BLaER1 (cell line): Measurements from ENCODE around the gene CPM.
A peak's percentile ranks its signal among the peaks of the same experiment; 100 is the strongest.
"Not testable (repeated sequence)": the region's sequence is repeated elsewhere in the genome, so short reads cannot be mapped to it uniquely, and the experiment has no call there.

ENCODE experiments used
- H3K27ac ChIP-seq: shearing (Covaris generic); formaldehyde crosslinking; 2 replicates; pipeline ENCODE4 v1.8.1; 2022
- H3K27me3 ChIP-seq: shearing (Covaris generic); formaldehyde crosslinking; 2 replicates; pipeline ENCODE4 v1.8.1; 2022
- H3K36me3 ChIP-seq: shearing (Covaris generic); formaldehyde crosslinking; 2 replicates; pipeline ENCODE4 v1.8.1; 2022
- H3K4me1 ChIP-seq: shearing (Covaris generic); formaldehyde crosslinking; 2 replicates; pipeline ENCODE4 v1.8.1; 2022
- H3K4me2 ChIP-seq: shearing (Covaris generic); formaldehyde crosslinking; 2 replicates; pipeline ENCODE4 v1.8.1; 2022
- H3K4me3 ChIP-seq: shearing (Covaris generic); formaldehyde crosslinking; 2 replicates; pipeline ENCODE4 v1.8.1; 2022
- H3K9ac ChIP-seq: shearing (Covaris generic); formaldehyde crosslinking; 2 replicates; pipeline ENCODE4 v1.8.1; 2022
- H3K9me3 ChIP-seq: shearing (Covaris generic); formaldehyde crosslinking; 2 replicates; pipeline ENCODE4 v1.8.1; 2022
- H4K20me1 ChIP-seq: shearing (Covaris generic); formaldehyde crosslinking; 2 replicates; pipeline ENCODE4 v1.8.1; 2022
- Cebpa-rat ChIP-seq: shearing (Covaris generic); IDR thresholded peaks from 2 replicates; pipeline ENCODE4 v1.8.1; 2022

CPM gene

GRCh38 chr12:68813242-68813593 is 119.8 kb downstream of the CPM start:
- Histone ChIP-seq H3K27me3 (no peaks in the 10 kb centered on the region), H3K4me3 (peak overlapping the region; percentile 85), H4K20me1 (peaks cover 86% of the 10 kb centered on the region), H3K9me3 (0 out of 2 replicates have a peak, but pooled peaks cover 5% of the 10 kb centered on the region), H3K36me3 (peaks cover 85% of the 10 kb centered on the region), H3K27ac (peak overlapping the region; percentile 100), H3K9ac (peak overlapping the region; percentile 100), H3K4me2 (peak overlapping the region; percentile 87), H3K4me1 (peaks cover 43% of the 10 kb centered on the region)
- TF ChIP-seq Cebpa-rat, result no peak

- Histone ChIP-seq H3K4me1 (peaks cover 38% of the 10 kb centered on the region), H3K9ac (peak overlapping the region; percentile 100), H3K27ac (peak overlapping the region; percentile 100), H3K9me3 (0 out of 2 replicates have a peak, but pooled peaks cover 5% of the 10 kb centered on the region), H3K36me3 (peaks cover 80% of the 10 kb centered on the region), H3K27me3 (no peaks in the 10 kb centered on the region), H4K20me1 (peaks cover 81% of the 10 kb centered on the region), H3K4me3 (peak overlapping the region; percentile 85), H3K4me2 (peak overlapping the region; percentile 87)
- no peak for TF ChIP-seq Cebpa-rat
These were observed 120.3 kb downstream of the CPM start for GRCh38 chr12:68812553-68813241.

- Histone ChIP-seq H3K9ac (peak overlapping the region; percentile 100), H3K36me3 (peaks cover 69% of the 10 kb centered on the region), H3K4me3 (peak overlapping the region; percentile 85), H3K4me1 (peaks cover 27% of the 10 kb centered on the region), H4K20me1 (peaks cover 69% of the 10 kb centered on the region), H3K27ac (peak overlapping the region; percentile 100), H3K4me2 (peak overlapping the region; percentile 87)
- not testable (repeated sequence) for H3K27me3 ChIP-seq, H3K9me3 ChIP-seq
These were observed 121.4 kb downstream of the CPM start for GRCh38 chr12:68811573-68811972.

GRCh38 chr12:68810027-68810389 is 123.0 kb downstream of the CPM start:
- peak overlapping the region; percentile 100 for H3K27ac ChIP-seq
- H3K4me2 ChIP-seq, result peak overlapping the region; percentile 87
- H3K9me3 ChIP-seq, H3K27me3 ChIP-seq: not testable (repeated sequence)
- peak; percentile 79 for TF ChIP-seq Cebpa-rat
- peaks cover 54% of the 10 kb centered on the region for H4K20me1 ChIP-seq
- H3K4me3 ChIP-seq, result peak overlapping the region; percentile 85
- H3K4me1 ChIP-seq, result peaks cover 12% of the 10 kb centered on the region; the same call in 1 of the 2 replicates
- peak overlapping the region; percentile 100 for H3K9ac ChIP-seq
- peaks cover 53% of the 10 kb centered on the region for H3K36me3 ChIP-seq

- H3K4me1 ChIP-seq, result peaks cover 9% of the 10 kb centered on the region
- H3K27ac ChIP-seq, result peak overlapping the region; percentile 100
- peak overlapping the region; percentile 87 for H3K4me2 ChIP-seq
- H3K9ac ChIP-seq, result peak overlapping the region; percentile 100
- H3K36me3 ChIP-seq, result peaks cover 47% of the 10 kb centered on the region
- 0 out of 2 replicates have a peak, but pooled peaks cover 5% of the 10 kb centered on the region for H3K9me3 ChIP-seq
- no peaks in the 10 kb centered on the region for H3K27me3 ChIP-seq
- peaks cover 48% of the 10 kb centered on the region for H4K20me1 ChIP-seq
- TF ChIP-seq Cebpa-rat, result no peak
- peak overlapping the region; percentile 85 for H3K4me3 ChIP-seq
These were observed 123.6 kb downstream of the CPM start for GRCh38 chr12:68809190-68810026.

- peaks cover 39% of the 10 kb centered on the region for H4K20me1 ChIP-seq
- TF ChIP-seq Cebpa-rat, result no peak
- peak overlapping the region; percentile 85 for H3K4me3 ChIP-seq
- H3K36me3 ChIP-seq, result peaks cover 39% of the 10 kb centered on the region
- H3K9ac ChIP-seq, result peak overlapping the region; percentile 100
- 0 out of 2 replicates have a peak, but pooled peaks cover 5% of the 10 kb centered on the region for H3K9me3 ChIP-seq
- H3K27ac ChIP-seq, result peak overlapping the region; percentile 100
- H3K27me3 ChIP-seq, result no peaks in the 10 kb centered on the region
- peaks cover 12% of the 10 kb centered on the region for H3K4me1 ChIP-seq
- H3K4me2 ChIP-seq, result peak overlapping the region; percentile 87
These were observed 124.4 kb downstream of the CPM start for GRCh38 chr12:68808388-68809189.

- Histone ChIP-seq H4K20me1 (peaks cover 31% of the 10 kb centered on the region), H3K4me1 (peaks cover 20% of the 10 kb centered on the region), H3K27me3 (no peaks in the 10 kb centered on the region), H3K9ac (peak within 1 kb of the TSS; percentile 100), H3K27ac (peak within 1 kb of the TSS; percentile 100), H3K4me2 (peak within 1 kb of the TSS; percentile 87), H3K36me3 (peaks cover 31% of the 10 kb centered on the region), H3K4me3 (peak within 1 kb of the TSS; percentile 85), H3K9me3 (0 out of 2 replicates have a peak, but pooled peaks cover 5% of the 10 kb centered on the region)
- TF ChIP-seq Cebpa-rat, result no peak
These were observed 125.2 kb downstream of the CPM start, which contains the start of gene MDM2 for GRCh38 chr12:68807576-68808387. MDM2 (plus strand) TSS chr12:68808177; CDS start chr12:68808478, 301 bp downstream.

- H3K9me3 ChIP-seq, H3K27me3 ChIP-seq: not testable (repeated sequence)
- Histone ChIP-seq H3K4me2 (peak overlapping the region; percentile 84), H3K36me3 (peaks cover 25% of the 10 kb centered on the region), H4K20me1 (peaks cover 26% of the 10 kb centered on the region), H3K4me1 (peaks cover 25% of the 10 kb centered on the region), H3K27ac (peak overlapping the region; percentile 100), H3K4me3 (peak overlapping the region; percentile 85), H3K9ac (peak overlapping the region; percentile 100)
These were observed 125.7 kb downstream of the CPM start for GRCh38 chr12:68807274-68807575.
